ENCODE results near the gene RHOBTB1.
"Not testable (repeated sequence)": the region's sequence is repeated elsewhere in the genome, so short reads cannot be mapped to it uniquely, and the experiment has no call there.

RHOBTB1 gene

GRCh38 chr10:60975716-60976115 lies 31.7 kb upstream of the RHOBTB1 start:
- H3K4me1 ChIP-seq (ENCODE audit: insufficient read depth, low read length), result no peaks in the 10 kb centered on the region

GRCh38 chr10:60974463-60975149 lies 30.6 kb upstream of the RHOBTB1 start:
- Histone ChIP-seq H3K36me3 (ENCODE audit: insufficient read depth, low read length) (no peaks in the 10 kb centered on the region), H3K4me1 (ENCODE audit: insufficient read depth, low read length) (no peaks in the 10 kb centered on the region), H3K9me3 (ENCODE audit: low read length) (no peaks in the 10 kb centered on the region), H2AFZ (ENCODE audit: low read depth, low read length) (no peak overlapping the region), H3K4me3 (ENCODE audit: low read length) (no peak overlapping the region), H3K27me3 (ENCODE audit: insufficient read depth, low read length) (no peaks in the 10 kb centered on the region)

More at GRCh38 chr10:60975716-60976115, 31.7 kb upstream of the RHOBTB1 start:
- Histone ChIP-seq H3K36me3 (ENCODE audit: insufficient read depth, low read length) (no peaks in the 10 kb centered on the region), H3K9me3 (ENCODE audit: low read length) (no peaks in the 10 kb centered on the region), H3K4me3 (ENCODE audit: low read length) (no peak overlapping the region), H2AFZ (ENCODE audit: low read depth, low read length) (no peak overlapping the region), H3K27me3 (ENCODE audit: insufficient read depth, low read length) (no peaks in the 10 kb centered on the region)

GRCh38 chr10:60973086-60973485 lies 29.1 kb upstream of the RHOBTB1 start:
- no peaks in the 10 kb centered on the region for H3K27me3 ChIP-seq (ENCODE audit: insufficient read depth, low read length)
- no peaks in the 10 kb centered on the region for H3K4me1 ChIP-seq (ENCODE audit: insufficient read depth, low read length)
- H2AFZ ChIP-seq (ENCODE audit: low read depth, low read length), result no peak overlapping the region
- no peaks in the 10 kb centered on the region for H3K9me3 ChIP-seq (ENCODE audit: low read length)
- H3K4me3 ChIP-seq (ENCODE audit: low read length), result no peak overlapping the region
- H3K36me3 ChIP-seq (ENCODE audit: insufficient read depth, low read length), result no peaks in the 10 kb centered on the region

GRCh38 chr10:60972181-60972580 lies 28.2 kb upstream of the RHOBTB1 start:
- not testable (repeated sequence) for H3K4me1 ChIP-seq (ENCODE audit: insufficient read depth, low read length); H3K4me3 ChIP-seq (ENCODE audit: low read length); H3K9me3 ChIP-seq (ENCODE audit: low read length); H3K27me3 ChIP-seq (ENCODE audit: insufficient read depth, low read length); H3K36me3 ChIP-seq (ENCODE audit: insufficient read depth, low read length); H2AFZ ChIP-seq (ENCODE audit: low read depth, low read length)

- H3K27me3 ChIP-seq (ENCODE audit: insufficient read depth, low read length), result no peaks in the 10 kb centered on the region
- H3K4me1 ChIP-seq (ENCODE audit: insufficient read depth, low read length), result no peaks in the 10 kb centered on the region
- no peaks in the 10 kb centered on the region for H3K36me3 ChIP-seq (ENCODE audit: insufficient read depth, low read length)
- no peak overlapping the region for H3K4me3 ChIP-seq (ENCODE audit: low read length)
- H3K9me3 ChIP-seq (ENCODE audit: low read length), result no peaks in the 10 kb centered on the region
- no peak overlapping the region for H2AFZ ChIP-seq (ENCODE audit: low read depth, low read length)
Measured at GRCh38 chr10:60970526-60970925, 26.5 kb upstream of the RHOBTB1 start.

- H3K36me3 ChIP-seq (ENCODE audit: insufficient read depth, low read length), result no peaks in the 10 kb centered on the region
Measured at GRCh38 chr10:60968504-60968903, 24.5 kb upstream of the RHOBTB1 start.

GRCh38 chr10:60967854-60968484 lies 24.0 kb upstream of the RHOBTB1 start:
- Histone ChIP-seq H3K36me3 (ENCODE audit: insufficient read depth, low read length) (no peaks in the 10 kb centered on the region), H2AFZ (ENCODE audit: low read depth, low read length) (no peak overlapping the region), H3K4me3 (ENCODE audit: low read length) (no peak overlapping the region), H3K4me1 (ENCODE audit: insufficient read depth, low read length) (peaks cover 10% of the 10 kb centered on the region), H3K9me3 (ENCODE audit: low read length) (no peaks in the 10 kb centered on the region), H3K27me3 (ENCODE audit: insufficient read depth, low read length) (no peaks in the 10 kb centered on the region)

More at GRCh38 chr10:60968504-60968903, 24.5 kb upstream of the RHOBTB1 start:
- peaks cover 6% of the 10 kb centered on the region for H3K4me1 ChIP-seq (ENCODE audit: insufficient read depth, low read length)
- no peaks in the 10 kb centered on the region for H3K27me3 ChIP-seq (ENCODE audit: insufficient read depth, low read length)
- H2AFZ ChIP-seq (ENCODE audit: low read depth, low read length), result no peak overlapping the region
- no peaks in the 10 kb centered on the region for H3K9me3 ChIP-seq (ENCODE audit: low read length)
- H3K4me3 ChIP-seq (ENCODE audit: low read length), result no peak overlapping the region

GRCh38 chr10:60967260-60967659 lies 23.3 kb upstream of the RHOBTB1 start:
- H3K27me3 ChIP-seq (ENCODE audit: insufficient read depth, low read length), result no peaks in the 10 kb centered on the region
- no peak overlapping the region for H3K4me3 ChIP-seq (ENCODE audit: low read length)
- peaks cover 11% of the 10 kb centered on the region for H3K4me1 ChIP-seq (ENCODE audit: insufficient read depth, low read length)

GRCh38 chr10:60965696-60966095 lies 21.7 kb upstream of the RHOBTB1 start:
- no peaks in the 10 kb centered on the region for H3K27me3 ChIP-seq (ENCODE audit: insufficient read depth, low read length)
- no peak overlapping the region for H2AFZ ChIP-seq (ENCODE audit: low read depth, low read length)
- no peak overlapping the region for H3K4me3 ChIP-seq (ENCODE audit: low read length)
- H3K4me1 ChIP-seq (ENCODE audit: insufficient read depth, low read length), result peaks cover 11% of the 10 kb centered on the region
- H3K36me3 ChIP-seq (ENCODE audit: insufficient read depth, low read length), result no peaks in the 10 kb centered on the region
- no peaks in the 10 kb centered on the region for H3K9me3 ChIP-seq (ENCODE audit: low read length)

More at GRCh38 chr10:60967260-60967659, 23.3 kb upstream of the RHOBTB1 start:
- no peaks in the 10 kb centered on the region for H3K36me3 ChIP-seq (ENCODE audit: insufficient read depth, low read length)
- no peaks in the 10 kb centered on the region for H3K9me3 ChIP-seq (ENCODE audit: low read length)
- H2AFZ ChIP-seq (ENCODE audit: low read depth, low read length), result no peak overlapping the region

- peaks cover 11% of the 10 kb centered on the region for H3K4me1 ChIP-seq (ENCODE audit: insufficient read depth, low read length)
- H3K27me3 ChIP-seq (ENCODE audit: insufficient read depth, low read length), result no peaks in the 10 kb centered on the region
- H2AFZ ChIP-seq (ENCODE audit: low read depth, low read length), result no peak overlapping the region
- no peaks in the 10 kb centered on the region for H3K36me3 ChIP-seq (ENCODE audit: insufficient read depth, low read length)
- H3K9me3 ChIP-seq (ENCODE audit: low read length), result no peaks in the 10 kb centered on the region
- H3K4me3 ChIP-seq (ENCODE audit: low read length), result no peak overlapping the region
Measured at GRCh38 chr10:60964257-60965235, 20.6 kb upstream of the RHOBTB1 start.

- Histone ChIP-seq H2AFZ (ENCODE audit: low read depth, low read length) (no peak overlapping the region), H3K4me3 (ENCODE audit: low read length) (no peak overlapping the region), H3K27me3 (ENCODE audit: insufficient read depth, low read length) (no peaks in the 10 kb centered on the region), H3K4me1 (ENCODE audit: insufficient read depth, low read length) (peaks cover 11% of the 10 kb centered on the region), H3K9me3 (ENCODE audit: low read length) (no peaks in the 10 kb centered on the region), H3K36me3 (ENCODE audit: insufficient read depth, low read length) (no peaks in the 10 kb centered on the region)
Measured at GRCh38 chr10:60963441-60964256, 19.7 kb upstream of the RHOBTB1 start.

- Histone ChIP-seq H3K36me3 (ENCODE audit: insufficient read depth, low read length) (no peaks in the 10 kb centered on the region), H2AFZ (ENCODE audit: low read depth, low read length) (no peak overlapping the region), H3K4me1 (ENCODE audit: insufficient read depth, low read length) (peaks cover 11% of the 10 kb centered on the region), H3K27me3 (ENCODE audit: insufficient read depth, low read length) (no peaks in the 10 kb centered on the region), H3K4me3 (ENCODE audit: low read length) (no peak overlapping the region), H3K9me3 (ENCODE audit: low read length) (no peaks in the 10 kb centered on the region)
Measured at GRCh38 chr10:60962946-60963345, 19.0 kb upstream of the RHOBTB1 start.
